ENCODE measurements around the gene ARID5B. TPM values are rescaled to one million over a fixed set of nuclear protein-coding genes. Genes with fewer than 3 reads are reported as not detected.

ARID5B gene
- total RNA-seq, 1 donor from 2014 or later: 29.8 TPM

- Histone ChIP-seq H3K4me1 (peaks cover 59% of the 10 kb centered on the region), H3K27me3 (ENCODE audit: low read depth) (no peaks in the 10 kb centered on the region), H3K9me3 (no peaks in the 10 kb centered on the region), H3K36me3 (peaks cover 6% of the 10 kb centered on the region), H3K27ac (peak overlapping the region; percentile 83), H3K4me3 (no peak overlapping the region)
- no peak for TF ChIP-seq CTCF (IDR thresholded peaks at IDR 0.05)
- intact Hi-C loops (cut with DNase I): no loop called here
- DNase-seq: no peak
- ATAC-seq: no peak
Observed at GRCh38 chr10:62080905-62081304, 179.4 kb downstream of the ARID5B start.

GRCh38 chr10:62081341-62082270 is 180.1 kb downstream of the ARID5B start:
- no peak for ATAC-seq
- no peak overlapping the region for H3K4me3 ChIP-seq
- peak overlapping the region; percentile 83 for H3K27ac ChIP-seq
- TF ChIP-seq CTCF (IDR thresholded peaks at IDR 0.05): no peak
- peaks cover 52% of the 10 kb centered on the region for H3K4me1 ChIP-seq
- no peaks in the 10 kb centered on the region for H3K27me3 ChIP-seq (ENCODE audit: low read depth)
- H3K9me3 ChIP-seq: no peaks in the 10 kb centered on the region
- peaks cover 11% of the 10 kb centered on the region for H3K36me3 ChIP-seq
- intact Hi-C loops (cut with DNase I): no loop called here
- no peak for DNase-seq

GRCh38 chr10:62082271-62082656 is 180.8 kb downstream of the ARID5B start:
- no peaks in the 10 kb centered on the region for H3K27me3 ChIP-seq (ENCODE audit: low read depth)
- peak overlapping the region; percentile 83 for H3K27ac ChIP-seq
- ATAC-seq (no peak), DNase-seq (no peak)
- no peak for TF ChIP-seq CTCF (IDR thresholded peaks at IDR 0.05)
- no peaks in the 10 kb centered on the region for H3K9me3 ChIP-seq
- intact Hi-C loops (cut with DNase I): no loop called here
- no peak overlapping the region for H3K4me3 ChIP-seq
- H3K36me3 ChIP-seq: peaks cover 14% of the 10 kb centered on the region
- peaks cover 45% of the 10 kb centered on the region for H3K4me1 ChIP-seq

- DNase-seq: no peak
Observed at GRCh38 chr10:62082729-62083411, 181.4 kb downstream of the ARID5B start.

More at GRCh38 chr10:62082729-62083411, 181.4 kb downstream of the ARID5B start:
- ATAC-seq: peak; percentile 57 to 65
- no peaks in the 10 kb centered on the region for H3K27me3 ChIP-seq (ENCODE audit: low read depth)
- intact Hi-C loops (cut with DNase I): no loop called here
- TF ChIP-seq CTCF (IDR thresholded peaks at IDR 0.05): no peak
- H3K36me3 ChIP-seq: peaks cover 14% of the 10 kb centered on the region
- peak overlapping the region; percentile 1 for H3K4me3 ChIP-seq
- H3K27ac ChIP-seq: peak overlapping the region; percentile 83
- H3K4me1 ChIP-seq: peaks cover 43% of the 10 kb centered on the region
- H3K9me3 ChIP-seq: no peaks in the 10 kb centered on the region
